Heart right ventricle (tissue), 16 donors: Measurements from ENCODE around the gene C2CD5. TPM values are rescaled to one million over a fixed set of nuclear protein-coding genes. Genes with fewer than 3 reads are reported as not detected.
"Not testable (repeated sequence)": the region's sequence is repeated elsewhere in the genome, so short reads cannot be mapped to it uniquely, and the experiment has no call there.

Experiments used
- ATAC-seq, 8 donors: fragments of 200-7000 bp; cut with Tn5 transposase; one replicate each; pipeline ENCODE4 v1.9.1; 2020; ENCODE audit warnings: mild to moderate bottlenecking in 8 of 8, moderate library complexity in 8 of 8, moderate number of reproducible peaks in 1 of 8
- DNase-seq, 2 donors: peaks; one replicate each; pipeline ENCODE4 v3.0.0-alpha.2; 2020
- H3K27ac ChIP-seq, 10 donors: fragments of 200-600 bp; sonication (generic) in 2 of 10; one replicate each; pipeline versions ENCODE4 v1.5.0 to v1.8.0; 2020 to 2022; ENCODE audit warnings: mild to moderate bottlenecking in 3 of 10
- H3K27me3 ChIP-seq, 7 donors: fragments of 200-600 bp; one replicate each; pipeline ENCODE4 v1.8.0; 2021 to 2022; ENCODE audit warnings: mild to moderate bottlenecking in 2 of 7
- H3K36me3 ChIP-seq, 9 donors: fragments of 200-600 bp; sonication (generic) in 1 of 9; one replicate each; pipeline versions ENCODE4 v1.5.0 to v1.8.0; 2020 to 2022; ENCODE audit warnings: mild to moderate bottlenecking in 2 of 9
- H3K4me1 ChIP-seq, 9 donors: fragments of 200-600 bp; sonication (generic) in 1 of 9; one replicate each; pipeline versions ENCODE4 v1.5.0 to v1.8.0; 2020 to 2022; ENCODE audit warnings: mild to moderate bottlenecking in 4 of 9
- H3K4me3 ChIP-seq, 10 donors: fragments of 200-600 bp; sonication (generic) in 2 of 10; one replicate each; pipeline versions ENCODE4 v1.5.0 to v1.8.0; 2020 to 2022; ENCODE audit warnings: mild to moderate bottlenecking in 7 of 10, moderate library complexity in 2 of 10
- H3K9me3 ChIP-seq, 11 donors: fragments of 200-600 bp in 10 of 11; sonication (generic) in 2 of 11; one replicate each; pipeline versions ENCODE4 v1.5.0 to v1.8.0; 2013 to 2022; ENCODE audit warnings: mild to moderate bottlenecking in 2 of 11, control low read depth in 1 of 11, moderate library complexity in 1 of 11
- CTCF ChIP-seq, 9 donors: fragments of 200-600 bp; sonication (generic) in 2 of 9; IDR thresholded peaks; one replicate each; pipeline versions ENCODE4 v1.5.0 to v1.8.0; 2021 to 2022; ENCODE audit warnings: antibody characterized with exemption in 9 of 9, mild to moderate bottlenecking in 5 of 9, moderate library complexity in 1 of 9
- WGBS, 2 donors: extraction: QIAGEN DNeasy Blood & Tissue Kit; methylation state at CpG; one replicate each; pipeline ENCODE4 v1.1.7; 2013; ENCODE audit warnings: inconsistent platforms in 1 of 2; 5-methylcytosine and 5-hydroxymethylcytosine counted together
- intact Hi-C, 10 donors: fragments of 100-400 bp; cut with DNase I; formaldehyde crosslinking; loops; one replicate each; pipeline versions ENCODE4 v1.11.1 to v1.14.2; 2022
- polyA plus RNA-seq, 2 donors: library from polyadenylated mRNA; stranded (reverse); fragments of 200-250 nt; gene quantifications; one replicate each; pipeline ENCODE4 v1.2.3, GENCODE V29; 2013
- total RNA-seq, 10 donors: library from RNA; stranded (reverse); fragmentation: NEBNext Ultra II Directional in 3 of 10; extraction: Animal tissue kit (Norgen Biotek cat#: 25700) in 3 of 10; gene quantifications; one replicate each; pipeline versions ENCODE4 v1.2.1 to v1.2.4, GENCODE V29; 2021 to 2023
- donor health status: Arrhythmogenic right ventricular cardiomyopathy.
- donor health status: ischemic (EF 13 %, LVEDD 7.1; RV severe dilation, severe dysfunction).
- donor health status: healthy with polysubstance abuse.
- donor health status: DM: no; HTN: yes; CAD: no.
- donor health status: DM: no; HTN: no; CAD: no.
- donor health status: ischemic (EF 25% LVEDD 6.9; RV normal size, moderate dysfunction).
- donor health status: ischemic (EF 25% LVEDD 5.7; RV mildly dilated, moderate dysfunction).
- donor health status: healthy.
- donor health status: DM: yes; HTN: yes; CAD: no.
- donor health status: Ischemic cardiomyopathy.
- donor health status: ischemic (EF 35%, LVEDD 5.7; RV mildly dilated, moderate dysfunction).
- donor health status: nonischemic (EF 11% LVEDD 7.7; RV severe dilation, severe dysfunction).
- donor health status: DM: yes; HTN: yes; CAD: no.
- donor health status: PGD.
- donor health status: ischemic (EF 29% LVEDD 5.4; RV normal size, mild dysfunction).
- donor health status: nonischemic (EF 23%, LVEDD 6.1; RV moderate dilation, normal function).

C2CD5 gene
- total and polyA plus RNA-seq, 12 donors: 5.0 to 30.2 (median 20.2) TPM

GRCh38 chr12:22453511-22453910, 90.8 kb downstream of the C2CD5 start:
- intact Hi-C loops: no loop called here
- 98 to 99% methylated on average over 3 of the region's 3 CpGs for whole genome bisulfite sequencing, 2 donors
- no peak overlapping the region for H3K4me3 ChIP-seq
- DNase-seq (no peak), ATAC-seq (no peak)
- H3K36me3 ChIP-seq: peaks cover 0 to 91% (median 9%) of the 10 kb centered on the region in 9 donors
- no peaks in the 10 kb centered on the region for H3K27me3 ChIP-seq
- no peak overlapping the region for H3K27ac ChIP-seq
- H3K9me3 ChIP-seq: no peaks in the 10 kb centered on the region
- TF ChIP-seq CTCF (IDR thresholded peaks at IDR 0.05): no peak
- no peaks in the 10 kb centered on the region for H3K4me1 ChIP-seq

- Histone ChIP-seq H3K27me3 (no peaks in the 10 kb centered on the region), H3K9me3 (no peaks in the 10 kb centered on the region), H3K4me3 (no peak overlapping the region), H3K36me3 (peaks cover 0 to 44% (median 4%) of the 10 kb centered on the region in 9 donors), H3K4me1 (peaks cover 0 to 10% (median 0%) of the 10 kb centered on the region in 9 donors), H3K27ac (no peak overlapping the region)
- WGBS, 2 donors: 33 to 45% methylated on average over 4 of the region's 4 CpGs
- DNase-seq: no peak
- no peak for ATAC-seq
- intact Hi-C loops: loop anchor here in 8 of 10 donors (5.0 to 10.0 kb wide), 6 partner anchors 110 to 752 kb away; partner anchors contain the start of gene ST8SIA1 (in 4 of the 8)
- TF ChIP-seq CTCF (IDR thresholded peaks at IDR 0.05): no peak
These were observed 97.1 kb downstream of the C2CD5 start for GRCh38 chr12:22447223-22447622.

GRCh38 chr12:22444317-22444665, 100.1 kb downstream of the C2CD5 start:
- H3K27me3 ChIP-seq, H3K4me3 ChIP-seq, H3K4me1 ChIP-seq, DNase-seq, ATAC-seq, H3K9me3 ChIP-seq, H3K27ac ChIP-seq: not testable (repeated sequence)
- H3K36me3 ChIP-seq: peaks cover 0 to 16% (median 0%) of the 10 kb centered on the region in 9 donors
- WGBS, 2 donors: 90 to 93% methylated on average over 11 of the region's 11 CpGs
- intact Hi-C loops: loop anchor here in 9 of 10 donors (5.0 to 10.0 kb wide), 8 partner anchors 107 to 749 kb away; partner anchors contain the start of gene ST8SIA1 (in 4 of the 9)

DNA sequence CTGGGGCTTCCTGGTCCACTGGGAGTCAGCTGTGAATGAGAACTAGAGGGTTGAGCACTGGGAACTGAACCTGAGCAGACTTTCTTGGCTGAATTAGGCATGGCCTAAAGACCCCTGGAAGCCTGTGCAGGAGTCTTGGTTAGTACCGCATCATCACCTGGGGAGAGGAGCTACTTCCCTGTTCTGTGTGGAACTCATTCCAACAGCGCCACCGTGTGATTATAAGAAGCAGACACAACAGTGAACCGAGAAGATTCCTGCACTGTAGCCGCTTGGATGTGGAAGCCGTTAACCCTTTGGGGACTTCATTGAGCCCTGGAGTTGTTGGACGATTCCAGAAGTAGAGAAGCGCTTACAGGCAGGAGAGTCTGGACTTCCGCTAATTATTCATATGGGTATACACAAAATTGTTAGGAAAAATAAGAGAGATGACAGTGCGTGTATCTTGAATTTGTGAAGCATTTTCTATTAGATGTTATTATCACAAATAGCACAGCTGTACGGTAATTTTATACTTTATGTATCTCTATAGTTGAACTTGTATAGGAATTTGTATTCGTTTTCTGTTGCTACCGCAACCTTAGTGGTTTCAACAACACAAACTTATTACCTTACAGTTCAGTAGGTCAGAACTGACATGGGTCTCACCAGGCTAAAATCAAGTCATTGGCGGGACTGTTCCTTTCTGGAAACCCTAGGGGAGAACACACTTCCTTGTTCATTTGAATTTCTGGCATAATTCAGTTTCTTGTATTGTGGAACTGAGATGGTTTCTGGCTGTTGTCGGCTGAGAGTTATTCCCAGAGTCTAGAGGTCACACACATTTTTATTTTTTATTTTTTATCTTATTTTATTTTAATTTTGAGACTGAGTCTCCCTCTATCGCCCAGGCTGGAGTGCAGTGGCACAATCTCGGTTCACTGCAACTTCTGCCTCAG, 100.7 kb downstream of the C2CD5 start:
- Histone ChIP-seq H3K27ac (no peak overlapping the region), H3K4me1 (peaks cover 0 to 10% (median 0%) of the 10 kb centered on the region in 9 donors), H3K36me3 (peaks cover 0 to 11% (median 0%) of the 10 kb centered on the region in 9 donors), H3K4me3 (peak overlapping the region in 1 of 10 donors; percentile 4), H3K9me3 (no peaks in the 10 kb centered on the region), H3K27me3 (no peaks in the 10 kb centered on the region)
- ATAC-seq: peak; percentile 91 to 98 (median 95)
- TF ChIP-seq CTCF (IDR thresholded peaks at IDR 0.05): peak; percentile 41 to 86 (median 73)
- intact Hi-C loops: loop anchor here in 9 of 10 donors (1.0 to 10.0 kb wide), 11 partner anchors 106 to 749 kb away; partner anchors contain the start of gene ST8SIA1 (in 4 of the 9)
- DNase-seq: peak in 1 of 2 donors; percentile 65
- 24 to 27% methylated on average over 17 of the region's 17 CpGs for WGBS, 2 donors
